Spleen (tissue), 7 donors: ENCODE results near the gene CDC42EP5.

Experiments
- CTCF ChIP-seq, 11 experiments: fragments of 200-600 bp in 7 of 11; fragments of 450-650 bp in 4 of 11; sonication (generic) in 4 of 11; IDR thresholded peaks in 8 of 11; conservative IDR thresholded peaks in 3 of 11; 1 replicate in 7 of 11; 2 replicates in 4 of 11; pipeline versions ENCODE4 v1.4.0 to v1.8.0; 2016 to 2021; ENCODE audit warnings: antibody characterized with exemption in 11 of 11, inconsistent platforms in 4 of 11, mild to moderate bottlenecking in 1 of 11
- POLR2A ChIP-seq, 3 donors: fragments of 450-650 bp; IDR thresholded peaks; one replicate each; pipeline ENCODE4 v1.5.1; 2017; ENCODE audit warnings: antibody characterized with exemption in 3 of 3, mild to moderate bottlenecking in 1 of 3
- donor health status: DM: no; HTN: no; CAD: no; lungs with moderate emphysema.
- donor health status: DM: no; HTN: no; CAD: no.
- donor health status: DM: no; HTN: no; CAD: no.

GRCh38 chr19:54434112-54434872, 38.8 kb downstream of the CDC42EP5 start:
- TF ChIP-seq POLR2A (IDR thresholded peaks at IDR 0.05) (no peak), CTCF (IDR thresholded peaks at IDR 0.05 in 8 of 11, conservative IDR thresholded peaks at IDR 0.05 in 3 of 11) (no peak)
